ENCODE data around the gene PHF21A. TPM values are rescaled to one million over a fixed set of nuclear protein-coding genes. Genes with fewer than 3 reads are reported as not detected.

Gene PHF21A
- polyA plus RNA-seq, 6 donors from 2014 or later: 0.28 to 19.0 (median 12.3) TPM

GRCh38 chr11:45899086-45899447 is 222.2 kb downstream of the PHF21A start:
- H3K4me1 Mint-ChIP-seq: peaks cover 14 to 20% (median 17%) of the 10 kb centered on the region in 3 donors
- no peaks in the 10 kb centered on the region for H3K36me3 Mint-ChIP-seq
- no peak for ATAC-seq (ENCODE audit: low read depth in 2 of 2)
- no peaks in the 10 kb centered on the region for H3K9me3 Mint-ChIP-seq
- H3K27me3 Mint-ChIP-seq: peaks cover 10 to 44% (median 22%) of the 10 kb centered on the region in 3 donors
- peak overlapping the region; percentile 77 to 86 (median 78) for H3K4me3 Mint-ChIP-seq
- DNase-seq: no peak
- peak overlapping the region; percentile 29 to 96 (median 78) for H3K27ac Mint-ChIP-seq

GRCh38 chr11:45897556-45897955 is 223.7 kb downstream of the PHF21A start:
- Mint-ChIP-seq H3K27me3 (peaks cover 18 to 55% (median 38%) of the 10 kb centered on the region in 3 donors), H3K36me3 (no peaks in the 10 kb centered on the region), H3K4me1 (peaks cover 14 to 20% (median 17%) of the 10 kb centered on the region in 3 donors), H3K4me3 (peak overlapping the region in 2 of 8 donors; percentile 9 to 15), H3K27ac (peak overlapping the region in 1 of 6 donors; percentile 19), H3K9me3 (no peaks in the 10 kb centered on the region)
- DNase-seq: no peak
- ATAC-seq (ENCODE audit: low read depth in 2 of 2): no peak

- Mint-ChIP-seq H3K4me3 (no peak overlapping the region), H3K27ac (peak overlapping the region in 1 of 6 donors; percentile 47), H3K4me1 (peaks cover 14 to 20% (median 17%) of the 10 kb centered on the region in 3 donors), H3K9me3 (no peaks in the 10 kb centered on the region), H3K27me3 (peaks cover 18 to 60% (median 38%) of the 10 kb centered on the region in 3 donors), H3K36me3 (no peaks in the 10 kb centered on the region)
- DNase-seq (no peak), ATAC-seq (ENCODE audit: low read depth in 2 of 2) (no peak)
Measured at GRCh38 chr11:45896422-45896984, 224.8 kb downstream of the PHF21A start.

- ATAC-seq (ENCODE audit: low read depth in 2 of 2): no peak
- DNase-seq: no peak
- H3K36me3 Mint-ChIP-seq: no peaks in the 10 kb centered on the region
- H3K4me3 Mint-ChIP-seq: no peak overlapping the region
- H3K9me3 Mint-ChIP-seq: no peaks in the 10 kb centered on the region
- H3K27ac Mint-ChIP-seq: no peak overlapping the region
- peaks cover 18 to 57% (median 38%) of the 10 kb centered on the region in 3 donors for H3K27me3 Mint-ChIP-seq
- peaks cover 12 to 18% (median 15%) of the 10 kb centered on the region in 3 donors for H3K4me1 Mint-ChIP-seq
Measured at GRCh38 chr11:45895553-45896259, 225.5 kb downstream of the PHF21A start.

- Mint-ChIP-seq H3K4me3 (peak overlapping the region in 1 of 8 donors; percentile 53), H3K9me3 (no peaks in the 10 kb centered on the region), H3K36me3 (no peaks in the 10 kb centered on the region), H3K4me1 (peaks cover 9 to 12% (median 12%) of the 10 kb centered on the region in 3 donors), H3K27me3 (peaks cover 18 to 63% (median 38%) of the 10 kb centered on the region in 3 donors), H3K27ac (peak overlapping the region in 2 of 6 donors; percentile 20 to 47)
- DNase-seq (no peak), ATAC-seq (ENCODE audit: low read depth in 2 of 2) (no peak)
Measured at GRCh38 chr11:45894555-45895247, 226.6 kb downstream of the PHF21A start.

- H3K27me3 Mint-ChIP-seq: peaks cover 18 to 57% (median 33%) of the 10 kb centered on the region in 3 donors
- H3K4me3 Mint-ChIP-seq: no peak overlapping the region
- H3K36me3 Mint-ChIP-seq: no peaks in the 10 kb centered on the region
- no peak overlapping the region for H3K27ac Mint-ChIP-seq
- H3K4me1 Mint-ChIP-seq: peaks cover 0 to under 1% (median 0%) of the 10 kb centered on the region in 3 donors
- DNase-seq (no peak), ATAC-seq (ENCODE audit: low read depth in 2 of 2) (no peak)
- no peaks in the 10 kb centered on the region for H3K9me3 Mint-ChIP-seq
Measured at GRCh38 chr11:45892856-45893255, 228.4 kb downstream of the PHF21A start.

- Mint-ChIP-seq H3K4me3 (no peak overlapping the region), H3K9me3 (no peaks in the 10 kb centered on the region), H3K36me3 (no peaks in the 10 kb centered on the region), H3K27ac (peak overlapping the region in 1 of 6 donors; percentile 90), H3K27me3 (peaks cover 18 to 48% (median 29%) of the 10 kb centered on the region in 3 donors), H3K4me1 (peaks cover 0 to 4% (median 0%) of the 10 kb centered on the region in 3 donors)
- DNase-seq: no peak
- no peak for ATAC-seq (ENCODE audit: low read depth in 2 of 2)
Measured at GRCh38 chr11:45890886-45891550, 230.2 kb downstream of the PHF21A start.

- DNase-seq: no peak
- H3K27ac Mint-ChIP-seq: peak overlapping the region in 2 of 6 donors; percentile 72 to 74
- H3K4me3 Mint-ChIP-seq: peak overlapping the region in 1 of 8 donors; percentile 25
- peaks cover 18 to 38% (median 24%) of the 10 kb centered on the region in 3 donors for H3K27me3 Mint-ChIP-seq
- ATAC-seq (ENCODE audit: low read depth in 2 of 2): no peak
- H3K36me3 Mint-ChIP-seq: no peaks in the 10 kb centered on the region
- H3K4me1 Mint-ChIP-seq: peaks cover 4 to 9% (median 4%) of the 10 kb centered on the region in 3 donors
- no peaks in the 10 kb centered on the region for H3K9me3 Mint-ChIP-seq
Measured at GRCh38 chr11:45889966-45890365, 231.3 kb downstream of the PHF21A start.

- DNase-seq (no peak), ATAC-seq (ENCODE audit: low read depth in 2 of 2) (no peak)
- peaks cover 14 to 34% (median 20%) of the 10 kb centered on the region in 3 donors for H3K27me3 Mint-ChIP-seq
- H3K27ac Mint-ChIP-seq: no peak overlapping the region
- H3K36me3 Mint-ChIP-seq: no peaks in the 10 kb centered on the region
- peaks cover 8 to 13% (median 8%) of the 10 kb centered on the region in 3 donors for H3K4me1 Mint-ChIP-seq
- H3K4me3 Mint-ChIP-seq: peak overlapping the region in 1 of 8 donors; percentile 25
- no peaks in the 10 kb centered on the region for H3K9me3 Mint-ChIP-seq
Measured at GRCh38 chr11:45889555-45889954, 231.7 kb downstream of the PHF21A start.

- no peak for DNase-seq
- Mint-ChIP-seq H3K9me3 (no peaks in the 10 kb centered on the region), H3K27me3 (peaks cover 0 to 18% (median under 1%) of the 10 kb centered on the region in 3 donors), H3K4me3 (peak overlapping the region in 1 of 8 donors; percentile 72), H3K4me1 (peaks cover 10 to 17% (median 16%) of the 10 kb centered on the region in 3 donors), H3K27ac (no peak overlapping the region), H3K36me3 (no peaks in the 10 kb centered on the region)
- no peak for ATAC-seq (ENCODE audit: low read depth in 2 of 2)
Measured at GRCh38 chr11:45887587-45887986, 233.7 kb downstream of the PHF21A start.

GRCh38 chr11:45886816-45887520 is 234.3 kb downstream of the PHF21A start:
- Mint-ChIP-seq H3K27me3 (peaks cover 0 to 13% (median 0%) of the 10 kb centered on the region in 3 donors), H3K4me3 (peak overlapping the region in 6 of 8 donors; percentile 5 to 72 (median 34)), H3K9me3 (peaks cover 0 to 1% (median 0%) of the 10 kb centered on the region in 7 donors), H3K4me1 (peaks cover 10 to 17% (median 16%) of the 10 kb centered on the region in 3 donors), H3K27ac (no peak overlapping the region), H3K36me3 (no peaks in the 10 kb centered on the region)
- no peak for ATAC-seq (ENCODE audit: low read depth in 2 of 2)
- no peak for DNase-seq

GRCh38 chr11:45885921-45886721 is 235.1 kb downstream of the PHF21A start:
- DNase-seq (no peak), ATAC-seq (ENCODE audit: low read depth in 2 of 2) (no peak)
- peak overlapping the region; percentile 15 to 72 (median 44) for H3K4me3 Mint-ChIP-seq
- H3K9me3 Mint-ChIP-seq: peaks cover 0 to 1% (median 0%) of the 10 kb centered on the region in 7 donors
- H3K4me1 Mint-ChIP-seq: peaks cover 10 to 17% (median 16%) of the 10 kb centered on the region in 3 donors
- no peaks in the 10 kb centered on the region for H3K36me3 Mint-ChIP-seq
- no peak overlapping the region for H3K27ac Mint-ChIP-seq
- H3K27me3 Mint-ChIP-seq: peaks cover 0 to 13% (median 0%) of the 10 kb centered on the region in 3 donors
